Panc1 (cell line): ENCODE results near the gene HNRNPR. TPM values are rescaled to one million over a fixed set of nuclear protein-coding genes. Genes with fewer than 3 reads are reported as not detected.
A peak's percentile ranks its signal among the peaks of the same experiment; 100 is the strongest.

Experiments
- ATAC-seq: fragments of 200-7000 bp; cut with Tn5 transposase; 2 replicates; pipeline ENCODE4 v1.9.1; 2020; ENCODE audit warnings: mild to moderate bottlenecking, moderate library complexity
- BruUV-seq: library from RNA; stranded (reverse); fragments of 400-500 nt; replicated peaks from 2 replicates; lab custom pipeline; 2021; lab: Mats Ljungman, UMichigan
- CTCF ChIA-PET: fragments of 300-600 bp; sonication (Branson Sonifier 250); formaldehyde crosslinking; loops from one replicate; lab custom pipeline; 2022; ENCODE audit warnings: antibody characterized with exemption; lab: Charles Lee
- POLR2A ChIA-PET: fragments of 300-600 bp; sonication (Branson Sonifier 250); formaldehyde crosslinking; loops from one replicate; lab custom pipeline; 2022; ENCODE audit warnings: antibody characterized with exemption; lab: Charles Lee
- DNase-seq: peaks from one replicate; pipeline ENCODE4 v3.0.0-alpha.2; 2010; ENCODE audit warnings: low read depth, low spot score
- H3K27ac ChIP-seq: 2 replicates; pipeline ENCODE4 v1.5.1; 2011; ENCODE audit warnings: mild to moderate bottlenecking, low read length, inconsistent platforms
- H3K27me3 ChIP-seq: fragments of 200-500 bp; sonication (Bioruptor generic); 2 replicates; pipeline ENCODE4 v1.6.0; 2014; ENCODE audit warnings: low read length, inconsistent platforms; ENCODE audit not compliant: control insufficient read depth, insufficient read depth
- H3K36me3 ChIP-seq: fragments of 200-500 bp; sonication (Bioruptor generic); 2 replicates; pipeline ENCODE4 v1.5.1; 2014; ENCODE audit warnings: inconsistent platforms, mild to moderate bottlenecking, low read length, moderate library complexity; ENCODE audit not compliant: control insufficient read depth, insufficient read depth
- H3K4me1 ChIP-seq: 2 replicates; pipeline ENCODE4 v1.5.1; 2011; ENCODE audit warnings: inconsistent platforms, mild to moderate bottlenecking, low read length, moderate library complexity; ENCODE audit not compliant: control insufficient read depth, insufficient read depth
- H3K4me3 ChIP-seq, 2 experiments: 2 replicates each; pipeline ENCODE4 v1.5.1; 2011 to 2012; ENCODE audit warnings: low read depth in 2 of 2, low read length in 2 of 2, mild to moderate bottlenecking in 2 of 2, inconsistent platforms in 1 of 2, moderate library complexity in 1 of 2
- H3K9me3 ChIP-seq: fragments of 200-500 bp; sonication (Bioruptor generic); 2 replicates; pipeline ENCODE4 v1.5.1; 2014; ENCODE audit warnings: low read depth, mild to moderate bottlenecking, inconsistent platforms, low read length, moderate library complexity; ENCODE audit not compliant: control insufficient read depth, insufficient read depth
- CTCF ChIP-seq: fragments of 450-650 bp; IDR thresholded peaks from 2 replicates; pipeline ENCODE4 v1.5.1; 2017; ENCODE audit warnings: mild to moderate bottlenecking
- POLR2AphosphoS5 ChIP-seq: IDR thresholded peaks from 2 replicates; pipeline ENCODE4 v1.6.1; 2012; ENCODE audit warnings: mild to moderate bottlenecking, low read depth, low read length, moderate library complexity
- SIN3A ChIP-seq: IDR thresholded peaks from 2 replicates; pipeline ENCODE4 v1.6.1; 2012; ENCODE audit warnings: low read depth, mild to moderate bottlenecking, low read length, moderate library complexity, borderline replicate concordance; ENCODE audit not compliant: insufficient read depth
- TCF7L2 ChIP-seq: IDR thresholded peaks from 2 replicates; pipeline ENCODE4 v1.6.1; 2011; ENCODE audit warnings: mild to moderate bottlenecking, low read depth, low read length, inconsistent platforms
- in situ Hi-C: cut with HindIII; loops from 2 replicates; pipeline ENCODE4 v1.10.0; 2016; ENCODE audit warnings: low sequenced_read_pairs, low pct_unique_long_range_greater_than_20kb
- intact Hi-C: fragments of 100-400 bp; cut with micrococcal nuclease; formaldehyde crosslinking; loops from one replicate; pipeline ENCODE4 v1.10.0; 2022; ENCODE audit not compliant: unreplicated experiment
- total RNA-seq: library from RNA; stranded (reverse); gene quantifications from one replicate; pipeline ENCODE4 v1.2.1, GENCODE V29; 2021; ENCODE audit not compliant: unreplicated experiment
- TF ChIP-seq, protein P1 (sequence below), 2 experiments: IDR thresholded peaks; 2 replicates each; pipeline ENCODE4 v1.6.1; 2011 to 2012; ENCODE audit warnings: low read depth in 2 of 2, control low read depth in 1 of 2, low read length in 1 of 2, mild to moderate bottlenecking in 1 of 2, moderate library complexity in 1 of 2; ENCODE audit not compliant: insufficient read depth in 1 of 2

Gene HNRNPR
- total RNA-seq, 1 experiment from 2014 or later, result 173 TPM

GRCh38 chr1:23283667-23284602 lies 60.1 kb downstream of the HNRNPR start:
- no peak overlapping the region for H3K27ac ChIP-seq
- intact Hi-C loops, result no loop called here
- no peak for DNase-seq

GRCh38 chr1:23282957-23283356 lies 61.1 kb downstream of the HNRNPR start:
- Histone ChIP-seq H3K27ac (no peak overlapping the region), H3K27me3 (no peaks in the 10 kb centered on the region), H3K36me3 (peaks cover 49% of the 10 kb centered on the region), H3K4me1 (peaks cover 28% of the 10 kb centered on the region), H3K4me3 (no peak overlapping the region), H3K9me3 (no peaks in the 10 kb centered on the region)
- ChIA-PET CTCF (no interaction called here), POLR2A (interaction anchor here (0.6 kb wide), 1 partner anchor 113 kb away, joined by 3 read pairs; no protein-coding TSS in a partner anchor)
- DNase-seq, result no peak
- no TSS peak for BruUV-seq
- intact Hi-C loops (no loop called here), in situ Hi-C loops (no loop called here)
- TF ChIP-seq TCF7L2 (no peak), POLR2AphosphoS5 (no peak), SIN3A (no peak), CTCF (no peak)
- TF ChIP-seq, protein P1, sequence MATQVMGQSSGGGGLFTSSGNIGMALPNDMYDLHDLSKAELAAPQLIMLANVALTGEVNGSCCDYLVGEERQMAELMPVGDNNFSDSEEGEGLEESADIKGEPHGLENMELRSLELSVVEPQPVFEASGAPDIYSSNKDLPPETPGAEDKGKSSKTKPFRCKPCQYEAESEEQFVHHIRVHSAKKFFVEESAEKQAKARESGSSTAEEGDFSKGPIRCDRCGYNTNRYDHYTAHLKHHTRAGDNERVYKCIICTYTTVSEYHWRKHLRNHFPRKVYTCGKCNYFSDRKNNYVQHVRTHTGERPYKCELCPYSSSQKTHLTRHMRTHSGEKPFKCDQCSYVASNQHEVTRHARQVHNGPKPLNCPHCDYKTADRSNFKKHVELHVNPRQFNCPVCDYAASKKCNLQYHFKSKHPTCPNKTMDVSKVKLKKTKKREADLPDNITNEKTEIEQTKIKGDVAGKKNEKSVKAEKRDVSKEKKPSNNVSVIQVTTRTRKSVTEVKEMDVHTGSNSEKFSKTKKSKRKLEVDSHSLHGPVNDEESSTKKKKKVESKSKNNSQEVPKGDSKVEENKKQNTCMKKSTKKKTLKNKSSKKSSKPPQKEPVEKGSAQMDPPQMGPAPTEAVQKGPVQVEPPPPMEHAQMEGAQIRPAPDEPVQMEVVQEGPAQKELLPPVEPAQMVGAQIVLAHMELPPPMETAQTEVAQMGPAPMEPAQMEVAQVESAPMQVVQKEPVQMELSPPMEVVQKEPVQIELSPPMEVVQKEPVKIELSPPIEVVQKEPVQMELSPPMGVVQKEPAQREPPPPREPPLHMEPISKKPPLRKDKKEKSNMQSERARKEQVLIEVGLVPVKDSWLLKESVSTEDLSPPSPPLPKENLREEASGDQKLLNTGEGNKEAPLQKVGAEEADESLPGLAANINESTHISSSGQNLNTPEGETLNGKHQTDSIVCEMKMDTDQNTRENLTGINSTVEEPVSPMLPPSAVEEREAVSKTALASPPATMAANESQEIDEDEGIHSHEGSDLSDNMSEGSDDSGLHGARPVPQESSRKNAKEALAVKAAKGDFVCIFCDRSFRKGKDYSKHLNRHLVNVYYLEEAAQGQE (IDR thresholded peaks at IDR 0.05; ENCODE audit: insufficient read depth in 1 of 2, low read depth in 2 of 2, low read length in 1 of 2), result no peak
- no peak for ATAC-seq

More at GRCh38 chr1:23283667-23284602, 60.1 kb downstream of the HNRNPR start:
- no TSS peak for BruUV-seq
- Histone ChIP-seq H3K9me3 (no peaks in the 10 kb centered on the region), H3K4me3 (no peak overlapping the region), H3K36me3 (peaks cover 58% of the 10 kb centered on the region), H3K27me3 (no peaks in the 10 kb centered on the region), H3K4me1 (peaks cover 23% of the 10 kb centered on the region)
- ChIA-PET CTCF (no interaction called here), POLR2A (interaction anchor here (0.6 kb wide), 1 partner anchor 114 kb away, joined by 3 read pairs; no protein-coding TSS in a partner anchor)
- TF ChIP-seq CTCF (no peak), POLR2AphosphoS5 (no peak), SIN3A (no peak), TCF7L2 (no peak)
- TF ChIP-seq, protein P1 (IDR thresholded peaks at IDR 0.05; ENCODE audit: insufficient read depth in 1 of 2, low read depth in 2 of 2, low read length in 1 of 2), result no peak
- ATAC-seq, result 0 out of 2 replicates have a peak, but pooled peaks have one; percentile 40
- in situ Hi-C loops, result no loop called here
